K562 (cell line): ENCODE measurements around the gene ACTN1. TPM values are rescaled to one million over a fixed set of nuclear protein-coding genes. Genes with fewer than 3 reads are reported as not detected.

ENCODE experiments used
- CCNT2 ChIP-seq: IDR thresholded peaks from 2 replicates; pipeline ENCODE4 v1.6.1; 2011; ENCODE audit warnings: borderline replicate concordance, low read depth, mild to moderate bottlenecking, moderate library complexity, mixed read lengths, low read length; ENCODE audit not compliant: insufficient read length; ENCODE audit errors: extremely low read depth
- E2F1 ChIP-seq: sonication (generic); formaldehyde crosslinking; IDR thresholded peaks from 2 replicates; pipeline ENCODE4 v1.8.1; 2023; ENCODE audit warnings: mild to moderate bottlenecking, missing genetic modification reagents, moderate library complexity
- ELK3 ChIP-seq: fragments of 450-650 bp; formaldehyde crosslinking; IDR thresholded peaks from 2 replicates; pipeline ENCODE4 v1.4.0; 2020; ENCODE audit warnings: mild to moderate bottlenecking
- HES1 ChIP-seq: fragments of 450-650 bp; IDR thresholded peaks from 2 replicates; pipeline ENCODE4 v1.6.1; 2016; ENCODE audit warnings: low read depth, mild to moderate bottlenecking, moderate library complexity
- MAFF ChIP-seq: IDR thresholded peaks from 2 replicates; pipeline ENCODE4 v1.6.1; 2012; ENCODE audit warnings: low read length, improper control_type of control experiment
- NBN ChIP-seq: fragments of 450-650 bp; IDR thresholded peaks from 2 replicates; pipeline ENCODE4 v1.6.1; 2016; ENCODE audit warnings: low read depth, mild to moderate bottlenecking
- PHF20 ChIP-seq: fragments of 450-650 bp; IDR thresholded peaks from 2 replicates; pipeline ENCODE4 v1.6.1; 2018; ENCODE audit not compliant: partially characterized antibody
- POLR2AphosphoS5 ChIP-seq: IDR thresholded peaks from 2 replicates; pipeline ENCODE4 v1.6.1; 2011; ENCODE audit warnings: mild to moderate bottlenecking, low read depth, low read length, moderate library complexity; ENCODE audit not compliant: control insufficient read depth, insufficient read depth
- TCF3 ChIP-seq: sonication (generic); formaldehyde crosslinking; IDR thresholded peaks from 2 replicates; pipeline ENCODE4 v1.4.0; 2020; ENCODE audit warnings: mild to moderate bottlenecking, missing genetic modification reagents
- ZBTB2 ChIP-seq: fragments of 450-650 bp; IDR thresholded peaks from 2 replicates; pipeline ENCODE4 v1.6.1; 2016; ENCODE audit warnings: antibody characterized with exemption
- ZC3H11A ChIP-seq: IDR thresholded peaks from 2 replicates; pipeline ENCODE4 v1.6.1; 2012; ENCODE audit warnings: low read depth, low read length, improper control_type of control experiment
- polyA plus RNA-seq, 8 experiments: library from polyadenylated mRNA; depleted of rRNA in 4 of 8; stranded (reverse) in 5 of 8; unstranded in 3 of 8; fragments of >200 nt; fragmentation: Nextera tagmentation in 2 of 8; fragmentation: Illumina TruSeq in 1 of 8; extraction: Ambion mirVana in 2 of 8; extraction: Trizol in 1 of 8; gene quantifications; 2 replicates each; pipeline versions ENCODE4 v1.2.1 to v1.2.3, GENCODE V29; 2011 to 2014; ENCODE audit warnings: inconsistent platforms in 1 of 8, missing spikeins in 1 of 8
- total RNA-seq, 7 experiments: library from RNA; depleted of rRNA in 6 of 7; stranded (reverse); fragments of >200 nt in 6 of 7; fragmentation: Illumina TruSeq in 2 of 7; extraction: Trizol in 2 of 7; gene quantifications; 2 replicates each; pipeline versions ENCODE4 v1.2.1 to v1.2.3, GENCODE V29; 2011 to 2021; ENCODE audit warnings: low replicate concordance in 1 of 7

Gene ACTN1
- total and polyA plus RNA-seq, 9 of the 15 experiments (the other 6 are each of a cell fraction or from before 2014, with no cell fraction given), result 2.2 to 67.7 (median 34.5) TPM

GRCh38 chr14:68866991-68867533, 112.0 kb downstream of the ACTN1 start (continued):
- TF ChIP-seq ELK3 (no peak), HES1 (no peak), CCNT2 (no peak), TCF3 (CRISPR knock-in tag) (no peak), PHF20 (no peak), NBN (no peak), E2F1 (CRISPR knock-in tag) (no peak), ZC3H11A (no peak), ZBTB2 (no peak), MAFF (no peak), POLR2AphosphoS5 (no peak)
